ENCODE results near the gene PPCDC.

Gene PPCDC

DNA sequence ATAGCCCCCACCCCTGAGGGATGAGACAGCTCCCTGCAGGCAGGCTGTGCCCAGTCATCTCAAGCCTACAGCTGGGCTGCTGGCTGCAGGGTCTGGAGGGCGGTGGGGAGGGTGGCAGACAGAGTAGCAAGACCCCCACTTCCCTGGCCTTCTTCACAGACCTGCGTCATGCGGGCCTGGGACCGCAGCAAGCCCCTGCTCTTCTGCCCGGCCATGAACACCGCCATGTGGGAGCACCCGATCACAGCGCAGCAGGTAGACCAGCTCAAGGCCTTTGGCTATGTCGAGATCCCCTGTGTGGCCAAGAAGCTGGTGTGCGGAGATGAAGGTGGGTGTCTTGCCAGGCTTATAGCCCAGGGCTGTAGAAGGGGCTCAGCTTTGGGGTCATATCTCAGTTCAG lies 25.0 kb downstream of the PPCDC start:
- no peak for FAIRE-seq

DNA sequence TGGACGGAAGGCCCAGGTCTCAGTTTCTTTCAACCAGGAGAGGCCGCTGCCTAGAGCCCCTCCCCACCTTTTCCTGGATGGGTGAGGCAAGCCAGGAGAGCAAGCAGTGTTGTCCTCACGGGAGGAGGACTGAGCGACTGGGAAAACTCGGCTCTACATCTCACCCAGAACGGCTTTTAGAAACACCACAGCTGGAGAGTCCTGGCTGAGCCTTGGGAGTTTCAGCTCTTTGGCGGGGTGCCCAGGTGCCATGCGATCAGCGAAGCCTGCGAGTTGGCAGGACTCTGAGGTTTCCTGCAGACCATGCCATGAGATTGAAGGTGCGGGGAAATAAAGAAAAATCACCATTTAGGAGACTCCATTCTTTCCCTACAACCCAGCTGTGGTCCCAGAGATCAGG lies 26.0 kb downstream of the PPCDC start:
- no peak for FAIRE-seq

DNA sequence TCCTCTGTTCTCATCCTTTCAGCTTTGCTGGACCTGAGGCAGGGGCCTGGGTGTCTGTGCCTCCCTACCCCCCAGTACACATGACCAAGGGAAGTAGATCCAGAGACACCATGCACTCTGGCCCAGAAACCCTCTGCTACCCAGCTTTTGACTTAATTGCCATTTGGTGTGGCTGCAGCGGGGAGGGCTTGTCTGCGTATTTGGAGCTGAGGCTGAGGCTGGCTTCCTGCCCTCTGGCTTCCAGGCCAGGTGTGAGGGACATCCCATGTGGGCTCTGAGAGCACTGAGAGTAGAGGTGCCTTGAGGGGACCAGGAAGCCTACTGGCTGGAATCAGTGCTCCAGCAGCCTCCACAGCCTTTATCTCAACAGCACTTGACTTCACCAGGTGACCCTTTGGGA lies 26.9 kb downstream of the PPCDC start:
- FAIRE-seq, result no peak

DNA sequence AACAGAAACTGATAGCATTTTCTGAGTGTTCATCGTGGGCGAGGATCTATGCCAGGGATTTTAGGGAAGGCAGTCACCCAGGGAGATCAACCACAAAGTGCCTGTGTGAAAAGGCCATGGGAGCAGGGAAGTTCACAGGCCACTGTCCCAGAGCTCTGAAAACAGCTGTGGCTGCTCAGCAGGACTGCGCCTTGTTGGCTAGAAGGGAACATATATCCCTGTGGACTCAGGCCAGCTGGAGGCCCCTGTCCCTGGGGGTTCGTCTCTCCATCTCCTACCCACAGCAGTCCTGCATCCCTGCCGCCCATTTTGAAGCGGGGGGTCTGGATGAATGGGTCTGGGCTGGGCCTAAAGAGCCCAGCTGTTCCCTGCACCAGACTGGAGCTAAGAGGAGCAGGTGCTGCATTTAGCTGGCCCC lies 27.8 kb downstream of the PPCDC start:
- FAIRE-seq, result no peak

DNA sequence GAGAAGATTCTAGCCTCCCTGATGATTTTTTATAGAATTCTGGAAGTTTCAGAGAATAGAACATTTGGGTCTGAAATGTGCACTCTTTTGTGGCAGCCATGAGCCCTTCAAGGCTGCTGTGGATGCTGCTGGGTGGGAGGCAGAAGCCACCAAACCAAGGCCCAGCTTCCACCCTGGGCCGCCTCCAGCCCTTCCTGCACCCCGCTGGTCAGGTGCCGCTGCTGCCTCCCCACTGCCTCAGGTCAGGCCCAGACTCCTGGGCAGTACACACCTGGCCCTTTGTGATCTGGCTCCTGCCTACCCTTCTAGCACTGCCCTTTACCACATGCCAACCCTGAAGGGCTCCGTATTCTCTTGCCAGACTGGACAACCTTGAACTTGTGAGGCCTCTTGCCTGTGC lies 28.3 kb downstream of the PPCDC start:
- no peak for FAIRE-seq

DNA sequence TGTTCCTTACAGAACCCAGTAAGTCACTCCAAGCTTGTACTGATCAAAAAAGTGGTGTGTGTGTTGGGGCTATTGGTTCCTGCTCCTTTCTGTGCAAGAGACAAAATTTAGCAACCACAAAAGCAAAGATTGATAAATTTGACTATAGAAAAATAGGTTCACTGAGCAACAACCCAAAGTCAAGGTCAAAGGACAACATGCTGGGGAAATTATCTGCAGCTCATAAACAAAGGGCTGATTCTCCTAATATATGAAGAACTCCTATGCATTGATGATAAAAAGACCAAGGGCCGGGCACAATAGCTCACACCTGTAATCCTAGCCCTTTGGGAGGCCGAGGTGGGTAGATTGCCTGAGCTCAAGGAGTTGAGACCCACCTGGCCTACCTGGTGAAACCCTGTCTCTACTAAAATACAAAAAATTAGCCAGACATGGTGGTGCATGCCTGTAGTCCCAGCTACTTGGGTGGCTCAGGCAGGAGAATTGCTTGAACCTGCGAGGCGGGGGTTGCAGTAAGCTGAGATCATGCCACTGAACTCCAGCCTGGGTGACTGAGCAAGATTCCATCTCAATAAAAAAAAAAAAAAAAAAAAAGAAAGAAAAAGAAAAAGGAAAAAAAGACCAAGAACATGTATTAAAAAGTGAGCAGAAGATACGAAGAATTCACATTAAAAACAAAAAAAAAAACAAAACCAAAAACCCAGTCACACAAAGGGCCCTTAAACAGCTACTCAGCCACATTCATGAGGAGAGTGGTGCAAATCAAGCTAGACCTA lies 29.8 kb downstream of the PPCDC start:
- FAIRE-seq, result no peak

DNA sequence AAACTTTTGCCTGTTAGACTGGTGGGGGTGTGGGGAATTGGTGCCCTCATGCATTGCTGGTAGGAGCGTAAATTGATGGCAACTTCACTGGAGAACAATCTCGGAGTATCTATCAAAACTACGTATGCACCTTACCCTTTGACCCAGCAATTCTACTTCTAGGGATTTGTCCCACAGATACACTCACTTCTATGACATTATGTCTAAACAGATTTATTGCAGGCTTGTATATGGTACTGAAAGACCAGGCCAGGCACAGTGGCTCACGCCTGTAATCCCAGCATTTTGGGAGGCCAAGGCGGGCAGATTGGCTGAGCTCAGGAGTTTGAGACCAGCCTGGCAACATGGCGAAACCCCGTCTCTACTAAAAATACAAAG lies 30.3 kb downstream of the PPCDC start:
- no peak for FAIRE-seq

DNA sequence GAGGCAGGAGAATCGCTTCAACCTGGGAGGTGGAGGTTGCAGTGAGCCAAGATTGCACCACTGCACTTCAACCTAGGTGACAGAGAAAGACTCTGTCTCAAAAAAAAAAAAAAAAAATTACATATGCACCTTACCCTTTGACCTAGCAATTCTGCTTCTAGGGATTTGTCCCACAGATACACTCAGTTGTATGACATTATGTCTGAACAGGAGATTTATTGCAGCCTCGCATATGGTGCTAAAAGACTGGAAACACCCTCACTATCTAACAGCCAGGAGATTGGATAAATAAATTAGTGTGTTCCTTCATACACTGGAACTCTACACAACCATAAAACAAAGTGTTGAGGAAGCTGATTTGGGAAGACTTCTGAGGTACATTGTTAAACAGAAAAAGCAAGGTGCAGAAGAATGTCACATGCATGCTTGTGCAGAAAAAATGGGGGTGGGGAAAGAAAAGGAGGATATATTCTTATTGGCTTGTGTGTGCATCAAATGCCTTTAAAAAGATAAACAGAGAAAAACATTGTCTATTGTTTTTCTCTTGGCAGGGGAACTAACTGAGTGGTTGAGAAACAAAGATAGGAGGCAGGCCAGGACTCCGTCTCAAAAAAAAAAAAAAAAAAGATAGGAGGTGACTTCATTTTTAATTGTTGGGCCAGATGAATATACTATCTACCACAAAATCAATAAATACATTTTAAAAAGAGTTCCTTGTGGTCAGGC lies 30.9 kb downstream of the PPCDC start:
- no peak for FAIRE-seq

DNA sequence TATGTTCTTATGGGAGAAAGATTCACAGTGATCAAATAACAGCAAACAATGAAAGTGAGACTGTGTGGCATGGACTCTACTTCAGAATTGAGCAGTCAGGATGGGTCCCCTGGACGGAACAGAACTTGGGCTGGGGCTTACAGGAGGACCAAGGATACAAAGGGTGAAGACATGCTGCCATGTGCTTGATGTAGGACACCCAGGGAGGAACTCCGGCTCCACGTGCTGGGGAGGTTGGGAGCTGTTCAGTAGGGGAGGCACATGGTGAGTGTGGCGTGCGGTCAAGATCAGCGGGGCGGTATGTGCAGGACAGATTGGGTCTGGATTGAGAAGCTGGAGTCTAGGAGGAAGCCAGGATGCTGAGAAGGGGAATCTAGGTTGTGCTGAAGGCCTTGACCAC lies 32.6 kb downstream of the PPCDC start:
- FAIRE-seq, result no peak

DNA sequence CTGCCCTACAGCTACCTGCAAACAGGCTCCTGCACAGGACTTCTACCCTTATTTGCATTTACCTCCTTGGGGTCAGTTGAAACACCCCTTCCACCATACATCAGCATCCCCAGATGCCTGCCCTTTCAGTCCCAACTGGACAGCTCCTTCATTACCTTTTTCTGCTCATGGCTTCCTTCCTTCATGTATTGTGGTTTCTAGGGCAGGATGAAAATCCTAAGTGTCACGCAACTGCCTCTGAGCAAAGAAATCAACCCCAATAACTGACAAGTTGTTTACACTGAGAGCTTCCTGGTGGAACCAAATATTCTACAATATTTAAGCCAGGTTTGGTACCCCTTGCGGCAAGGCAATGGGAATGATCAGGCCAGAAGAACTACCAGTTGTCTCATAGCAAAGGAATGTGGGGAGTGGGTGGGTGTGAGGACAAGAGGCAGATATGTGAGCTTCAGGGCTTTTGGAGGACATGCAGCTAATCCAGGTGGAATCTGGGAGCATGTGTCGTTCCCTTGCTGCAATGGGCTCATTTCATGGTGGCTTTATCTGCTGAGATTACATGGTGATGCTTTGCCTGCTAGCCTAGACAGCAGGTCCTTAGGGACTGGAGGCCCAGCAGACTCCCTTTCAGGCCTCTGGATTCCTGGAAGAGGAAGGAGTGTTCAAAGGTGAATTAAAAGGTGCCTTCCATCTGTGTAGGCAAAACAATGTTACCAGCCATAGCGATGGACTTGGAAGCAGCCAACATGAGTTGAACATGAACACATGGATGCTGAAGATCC lies 34.9 kb downstream of the PPCDC start:
- no peak for FAIRE-seq

DNA sequence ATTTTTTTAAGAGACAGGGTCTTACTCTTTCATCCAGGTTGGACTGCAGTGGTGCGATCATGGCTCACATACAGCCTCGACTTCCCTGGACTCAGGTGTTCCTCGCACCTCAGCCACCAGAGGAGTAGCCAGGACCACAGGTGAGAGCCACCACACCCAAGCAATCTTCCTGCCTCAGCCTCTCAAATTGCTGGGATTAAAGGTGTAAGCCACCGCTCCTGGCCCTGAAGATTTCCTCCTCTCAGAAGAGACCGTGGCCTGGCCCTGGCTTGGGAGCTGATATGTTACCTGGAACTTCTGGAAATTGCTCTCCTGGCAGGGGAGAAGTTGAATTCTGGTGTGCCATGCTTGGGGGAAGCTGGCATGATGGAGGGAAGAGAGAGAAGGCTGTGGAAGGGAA lies 36.2 kb downstream of the PPCDC start:
- no peak for FAIRE-seq

DNA sequence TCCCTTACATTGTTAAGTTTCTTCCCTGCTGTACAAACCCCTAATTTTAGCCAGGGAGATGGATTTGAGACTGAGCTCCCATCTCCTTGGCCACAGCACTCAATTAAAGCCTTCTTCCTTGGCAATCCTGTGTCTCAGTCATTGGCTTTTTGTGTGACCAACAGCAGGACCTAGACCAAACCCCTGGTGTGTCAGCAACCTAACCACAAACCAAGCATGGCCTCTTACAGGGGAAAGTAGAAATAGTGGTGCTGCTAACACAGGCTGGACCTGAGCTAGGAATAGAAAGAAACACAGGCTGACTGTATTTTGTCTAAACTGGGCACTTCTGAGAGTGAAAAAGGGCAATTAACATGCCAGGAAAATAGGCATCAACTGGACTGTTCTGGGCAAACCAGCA lies 37.9 kb downstream of the PPCDC start:
- no peak for FAIRE-seq

DNA sequence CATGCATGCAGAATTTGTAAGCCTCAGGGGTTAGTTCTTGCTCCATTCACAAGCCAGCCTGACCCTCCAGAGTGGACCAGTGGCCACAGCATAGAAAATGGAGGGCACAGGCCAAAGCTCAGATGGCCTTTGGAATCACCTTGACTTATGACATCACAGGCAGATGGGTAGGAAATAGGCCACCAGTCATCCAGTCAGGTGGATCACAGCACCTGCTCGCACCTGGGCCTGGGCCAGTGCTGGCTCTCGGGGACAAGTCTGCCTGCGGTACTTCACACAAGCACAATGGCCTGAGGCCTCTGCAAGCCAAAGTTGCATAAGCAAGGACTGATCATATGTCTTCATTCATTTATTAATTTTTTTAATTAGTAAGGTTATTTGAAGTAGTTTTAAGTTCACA lies 39.3 kb downstream of the PPCDC start:
- FAIRE-seq, result no peak

DNA sequence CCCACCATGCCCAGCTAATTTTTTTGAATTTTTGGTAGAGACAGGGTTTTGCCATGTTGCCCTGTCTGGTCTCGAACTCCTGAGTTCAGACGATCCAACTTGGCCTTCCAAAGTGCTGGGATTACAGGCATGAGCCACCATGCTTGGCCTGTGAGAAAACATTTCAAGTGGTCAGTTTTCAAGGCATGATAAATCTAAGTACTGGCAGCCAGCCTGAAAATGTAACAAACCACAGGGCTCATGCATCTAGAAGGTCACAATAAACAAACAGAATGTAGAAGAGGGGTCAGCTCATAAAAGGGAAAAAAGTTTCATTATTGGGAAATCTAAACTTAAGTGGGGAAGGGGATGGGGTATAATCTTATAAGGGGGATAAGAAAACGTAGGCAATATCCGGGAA lies 39.9 kb downstream of the PPCDC start:
- no peak for FAIRE-seq

DNA sequence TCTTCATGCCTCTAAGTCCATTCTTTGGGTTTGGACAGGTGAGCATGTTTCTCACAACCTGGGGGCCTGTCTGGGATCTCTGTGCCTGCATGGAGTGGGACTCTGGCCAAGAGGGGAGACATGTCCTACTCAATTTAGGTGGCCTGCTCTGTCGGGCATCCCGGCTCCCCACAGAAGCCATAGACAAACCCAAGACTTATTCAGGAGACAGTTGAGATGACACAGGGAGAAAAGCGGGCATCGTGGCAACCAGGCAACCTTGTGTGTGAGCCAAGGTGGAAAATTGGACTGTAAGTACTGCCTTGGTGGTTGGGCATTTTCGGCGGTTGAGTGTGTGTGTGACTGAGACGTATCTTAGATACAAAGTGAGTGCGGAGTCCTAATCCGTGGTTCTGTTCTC lies 40.5 kb downstream of the PPCDC start:
- FAIRE-seq, result no peak

DNA sequence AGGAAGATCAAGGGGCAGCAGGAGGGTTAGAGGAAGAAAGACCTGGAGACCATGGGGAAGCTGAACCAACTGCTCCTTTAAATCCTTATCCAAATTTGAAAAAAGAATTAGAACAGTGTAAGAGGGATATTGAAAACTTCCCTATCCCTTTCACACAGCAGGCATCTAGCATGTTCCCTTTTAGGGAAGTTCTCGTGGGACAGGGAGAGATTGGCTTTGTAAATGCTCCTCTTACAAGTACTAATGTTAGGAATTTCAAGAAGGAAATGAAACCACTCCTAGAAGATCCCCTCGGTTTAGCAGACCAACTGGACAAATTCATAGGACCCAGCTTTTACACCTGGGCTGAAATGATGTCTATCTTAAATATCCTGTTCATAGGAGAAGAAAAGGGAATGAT lies 41.5 kb downstream of the PPCDC start:
- no peak for FAIRE-seq

DNA sequence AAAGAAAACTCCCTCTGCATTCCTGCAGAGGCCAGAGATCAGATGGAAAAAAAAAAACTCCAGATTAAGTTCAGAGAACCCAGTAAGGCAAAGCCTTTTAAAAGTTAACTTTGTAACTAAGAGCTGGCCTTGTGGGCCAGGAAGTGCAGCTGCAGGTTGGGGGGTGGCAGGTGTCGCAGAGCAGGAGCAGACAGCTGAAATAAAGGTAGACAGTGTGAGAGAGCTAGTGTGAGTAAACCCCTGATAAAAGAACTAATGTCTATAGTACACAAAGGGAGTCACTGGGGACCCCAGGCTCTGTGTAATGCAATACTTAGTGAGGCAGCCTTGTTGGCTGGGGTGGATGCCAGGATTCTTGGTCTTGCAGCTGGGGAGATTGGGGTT lies 42.1 kb downstream of the PPCDC start:
- FAIRE-seq, result no peak

DNA sequence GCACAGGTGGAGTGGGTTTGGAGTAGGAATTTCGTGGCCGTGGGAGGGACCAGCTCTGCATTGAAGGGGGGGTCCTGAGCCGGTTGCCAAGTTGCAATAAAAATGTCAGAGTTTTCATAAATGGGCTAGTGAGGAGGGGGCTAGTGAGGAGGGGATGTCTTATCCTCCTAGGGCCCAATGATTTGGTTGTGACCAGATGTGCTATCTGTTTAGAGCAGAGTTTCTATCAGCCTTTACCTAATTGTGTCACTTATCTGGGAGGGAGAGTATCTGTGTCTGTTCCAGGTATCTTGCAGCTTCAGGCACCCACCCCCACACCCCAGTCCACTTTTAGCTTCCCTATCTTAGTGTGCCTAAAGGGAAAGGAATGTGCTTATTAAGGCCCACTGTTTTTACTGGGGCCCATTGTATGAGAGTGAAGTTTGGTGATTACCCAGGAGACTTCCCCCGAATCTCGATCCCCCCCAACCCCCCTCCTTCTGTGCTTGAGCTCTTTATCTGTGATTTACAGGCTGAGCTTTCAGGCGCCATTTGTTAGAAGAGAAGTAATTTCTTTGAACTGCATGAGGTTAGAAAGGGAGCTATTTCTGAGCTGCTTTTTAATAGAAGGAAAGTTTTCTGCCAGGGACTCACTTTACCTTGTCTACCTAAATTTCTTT lies 42.6 kb downstream of the PPCDC start:
- no peak for FAIRE-seq

DNA sequence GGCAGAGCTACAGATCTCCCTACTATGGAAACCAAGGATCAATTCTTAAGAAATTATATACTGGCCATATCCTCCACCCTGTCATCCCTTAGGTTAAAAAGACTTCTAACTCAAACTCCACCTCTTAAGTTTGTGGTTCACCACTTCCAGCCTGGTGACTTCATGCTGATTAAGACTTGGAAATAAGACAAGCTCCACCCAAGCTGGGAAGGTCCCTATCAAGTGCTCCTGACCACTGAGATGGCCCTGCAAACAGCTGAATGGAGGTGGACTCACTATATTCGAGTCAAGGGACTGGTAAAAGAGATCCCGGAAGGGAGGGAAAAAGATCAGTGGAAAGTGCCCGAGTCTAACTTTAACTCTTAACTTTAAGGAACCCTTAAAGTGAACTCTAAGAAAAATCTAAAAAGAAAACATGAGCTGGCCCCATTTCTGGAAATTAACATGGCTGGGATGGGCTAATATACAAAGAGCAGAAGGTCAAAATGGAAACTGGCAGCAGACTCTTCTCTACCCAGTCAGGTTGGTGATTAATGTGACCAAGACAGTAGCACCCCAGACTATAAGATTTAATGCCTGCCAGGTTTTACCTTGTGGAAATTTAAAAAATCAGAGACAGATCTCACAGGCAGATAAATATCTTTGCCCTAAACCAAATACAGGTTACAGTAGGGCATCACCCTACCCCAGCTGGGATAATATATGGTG lies 43.9 kb downstream of the PPCDC start:
- FAIRE-seq, result no peak

DNA sequence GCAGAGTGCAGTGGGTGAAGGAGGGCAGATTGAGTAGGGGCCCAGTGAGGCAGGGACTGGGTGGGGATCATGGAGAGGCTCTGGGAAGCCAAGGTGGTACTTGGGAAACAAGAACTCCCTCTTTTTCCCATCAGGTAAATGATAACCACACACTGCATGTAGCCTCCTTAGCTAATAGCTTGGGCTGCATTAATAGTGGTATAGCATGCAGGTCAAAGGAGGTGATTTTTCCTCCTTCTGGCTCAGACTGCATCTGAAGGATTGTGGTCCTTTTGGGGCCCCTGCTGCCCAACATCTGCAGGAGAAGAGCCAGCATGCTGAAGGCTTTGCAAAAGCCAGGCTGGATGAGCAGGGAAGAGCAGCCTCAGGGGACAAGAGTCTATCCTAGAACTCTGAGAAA lies 45.4 kb downstream of the PPCDC start:
- FAIRE-seq, result no peak

DNA sequence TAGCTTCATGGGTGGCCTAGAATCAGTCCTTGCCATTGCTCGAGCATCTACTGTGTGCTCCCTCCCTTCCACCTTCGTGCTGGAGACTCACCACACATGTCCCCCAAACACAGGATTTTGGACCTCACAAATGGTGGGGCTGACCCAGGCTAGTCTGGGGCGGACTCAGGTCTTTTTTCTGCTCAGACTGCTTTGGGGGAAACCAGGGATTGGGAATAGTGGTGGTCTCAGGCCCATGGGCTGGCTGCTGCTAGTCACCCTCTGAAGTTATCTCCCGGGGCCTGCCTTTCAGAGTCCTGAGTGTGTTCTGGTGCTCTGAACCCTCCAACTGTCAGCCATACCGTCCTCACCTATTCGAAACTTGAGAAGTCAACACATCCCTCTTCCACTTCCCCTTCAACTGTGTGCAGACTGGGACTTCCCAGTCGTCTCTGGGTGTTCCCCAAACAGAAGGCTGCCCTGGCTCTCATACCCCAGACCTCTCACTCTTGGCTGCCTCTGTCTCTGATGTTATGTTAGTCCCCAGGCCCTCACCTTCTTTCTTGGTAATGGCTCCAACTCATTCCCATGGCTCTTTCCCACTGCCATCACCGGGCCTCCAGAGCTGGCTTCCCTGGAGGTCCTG lies 46.0 kb downstream of the PPCDC start:
- FAIRE-seq, result no peak

DNA sequence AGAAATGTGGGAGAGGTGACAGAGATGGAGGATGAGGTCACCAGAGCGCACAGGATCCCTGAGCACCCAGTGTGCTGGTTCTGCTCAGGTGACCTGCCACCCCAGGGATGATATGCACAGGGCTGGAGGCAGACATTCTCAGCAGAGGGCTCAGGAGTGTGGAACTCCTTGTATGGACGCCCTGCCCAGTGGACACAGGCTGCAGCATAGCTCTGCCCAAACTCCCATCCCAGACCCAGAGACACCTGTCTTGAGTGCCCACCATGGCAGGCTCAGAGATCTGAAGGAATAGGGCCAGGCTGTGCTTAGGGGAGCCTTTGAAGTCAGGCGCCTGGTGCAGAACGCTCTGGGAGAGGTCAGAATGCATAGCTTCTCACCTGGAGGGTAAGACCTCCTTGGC lies 47.3 kb downstream of the PPCDC start:
- FAIRE-seq, result no peak

All from endometrium (tissue), 2 donors.